ENCODE measurements around the gene WDR90. TPM values are rescaled to one million over a fixed set of nuclear protein-coding genes. Genes with fewer than 3 reads are reported as not detected.

Gene WDR90
- total and polyA plus RNA-seq, 2 of the 13 experiments (the other 11 are each of a cell fraction or from before 2014, with no cell fraction given), result 14.9 to 28.9 TPM

- TF ChIP-seq, protein P1, sequence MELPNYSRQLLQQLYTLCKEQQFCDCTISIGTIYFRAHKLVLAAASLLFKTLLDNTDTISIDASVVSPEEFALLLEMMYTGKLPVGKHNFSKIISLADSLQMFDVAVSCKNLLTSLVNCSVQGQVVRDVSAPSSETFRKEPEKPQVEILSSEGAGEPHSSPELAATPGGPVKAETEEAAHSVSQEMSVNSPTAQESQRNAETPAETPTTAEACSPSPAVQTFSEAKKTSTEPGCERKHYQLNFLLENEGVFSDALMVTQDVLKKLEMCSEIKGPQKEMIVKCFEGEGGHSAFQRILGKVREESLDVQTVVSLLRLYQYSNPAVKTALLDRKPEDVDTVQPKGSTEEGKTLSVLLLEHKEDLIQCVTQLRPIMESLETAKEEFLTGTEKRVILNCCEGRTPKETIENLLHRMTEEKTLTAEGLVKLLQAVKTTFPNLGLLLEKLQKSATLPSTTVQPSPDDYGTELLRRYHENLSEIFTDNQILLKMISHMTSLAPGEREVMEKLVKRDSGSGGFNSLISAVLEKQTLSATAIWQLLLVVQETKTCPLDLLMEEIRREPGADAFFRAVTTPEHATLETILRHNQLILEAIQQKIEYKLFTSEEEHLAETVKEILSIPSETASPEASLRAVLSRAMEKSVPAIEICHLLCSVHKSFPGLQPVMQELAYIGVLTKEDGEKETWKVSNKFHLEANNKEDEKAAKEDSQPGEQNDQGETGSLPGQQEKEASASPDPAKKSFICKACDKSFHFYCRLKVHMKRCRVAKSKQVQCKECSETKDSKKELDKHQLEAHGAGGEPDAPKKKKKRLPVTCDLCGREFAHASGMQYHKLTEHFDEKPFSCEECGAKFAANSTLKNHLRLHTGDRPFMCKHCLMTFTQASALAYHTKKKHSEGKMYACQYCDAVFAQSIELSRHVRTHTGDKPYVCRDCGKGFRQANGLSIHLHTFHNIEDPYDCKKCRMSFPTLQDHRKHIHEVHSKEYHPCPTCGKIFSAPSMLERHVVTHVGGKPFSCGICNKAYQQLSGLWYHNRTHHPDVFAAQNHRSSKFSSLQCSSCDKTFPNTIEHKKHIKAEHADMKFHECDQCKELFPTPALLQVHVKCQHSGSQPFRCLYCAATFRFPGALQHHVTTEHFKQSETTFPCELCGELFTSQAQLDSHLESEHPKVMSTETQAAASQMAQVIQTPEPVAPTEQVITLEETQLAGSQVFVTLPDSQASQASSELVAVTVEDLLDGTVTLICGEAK (IDR thresholded peaks at IDR 0.05), result no peak
- TF ChIP-seq, protein P1 (CRISPR knock-in tag; IDR thresholded peaks at IDR 0.05), result no peak
- TF ChIP-seq ZNF782 (CRISPR knock-in tag; IDR thresholded peaks at IDR 0.05; ENCODE audit: borderline replicate concordance) (no peak; the same call in 1 of the 2 replicates), ZBTB10 (CRISPR knock-in tag; IDR thresholded peaks at IDR 0.05; ENCODE audit: borderline replicate concordance) (0 out of 2 replicates have a peak, but pooled peaks have one; percentile 41), SMARCE1 (IDR thresholded peaks at IDR 0.05; ENCODE audit: borderline replicate concordance) (no peak), ZNF333 (CRISPR knock-in tag; IDR thresholded peaks at IDR 0.05; ENCODE audit: borderline replicate concordance) (no peak), SRSF1 (optimal IDR thresholded peaks at IDR 0.05; ENCODE audit: low read depth, low read length) (no peak), RORA (CRISPR knock-in tag; IDR thresholded peaks at IDR 0.05) (no peak), ZNF879 (CRISPR knock-in tag; IDR thresholded peaks at IDR 0.05) (no peak), ZNF230 (CRISPR knock-in tag; IDR thresholded peaks at IDR 0.05) (0 out of 2 replicates have a peak, but pooled peaks have one; percentile 15), SRF (IDR thresholded peaks at IDR 0.05; ENCODE audit: low read depth, low read length) (no peak), ZNF546 (CRISPR knock-in tag; conservative IDR thresholded peaks at IDR 0.05) (no peak; the same call in 1 of the 2 replicates), RFX1 (IDR thresholded peaks at IDR 0.05) (no peak), SP1 (IDR thresholded peaks at IDR 0.05) (no peak), SP1 (CRISPR knock-in tag; IDR thresholded peaks at IDR 0.05) (peak; percentile 39; the same call in 1 of the 2 replicates), ZNF83 (CRISPR knock-in tag; IDR thresholded peaks at IDR 0.05; ENCODE audit: borderline replicate concordance) (no peak)
- TF ChIP-seq, protein P2, sequence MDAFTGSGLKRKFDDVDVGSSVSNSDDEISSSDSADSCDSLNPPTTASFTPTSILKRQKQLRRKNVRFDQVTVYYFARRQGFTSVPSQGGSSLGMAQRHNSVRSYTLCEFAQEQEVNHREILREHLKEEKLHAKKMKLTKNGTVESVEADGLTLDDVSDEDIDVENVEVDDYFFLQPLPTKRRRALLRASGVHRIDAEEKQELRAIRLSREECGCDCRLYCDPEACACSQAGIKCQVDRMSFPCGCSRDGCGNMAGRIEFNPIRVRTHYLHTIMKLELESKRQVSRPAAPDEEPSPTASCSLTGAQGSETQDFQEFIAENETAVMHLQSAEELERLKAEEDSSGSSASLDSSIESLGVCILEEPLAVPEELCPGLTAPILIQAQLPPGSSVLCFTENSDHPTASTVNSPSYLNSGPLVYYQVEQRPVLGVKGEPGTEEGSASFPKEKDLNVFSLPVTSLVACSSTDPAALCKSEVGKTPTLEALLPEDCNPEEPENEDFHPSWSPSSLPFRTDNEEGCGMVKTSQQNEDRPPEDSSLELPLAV (CRISPR knock-in tag; conservative IDR thresholded peaks at IDR 0.05; ENCODE audit: low read depth), result no peak
These were observed 939 bp upstream of the WDR90 start (continued) for GRCh38 chr16:648071-648780.
